NB4 (cell line): ENCODE results near the gene SUFU.
A peak's percentile ranks its signal among the peaks of the same experiment; 100 is the strongest.

Experiments used
- DNase-seq: peaks from one replicate; pipeline ENCODE4 v3.0.0; 2010; ENCODE audit warnings: low read depth
- H3K4me3 ChIP-seq: one replicate; pipeline ENCODE4 v1.5.1; 2011; ENCODE audit warnings: mild to moderate bottlenecking, low read depth, low read length, moderate library complexity
- MYC ChIP-seq: IDR thresholded peaks from 2 replicates; pipeline ENCODE4 v1.6.1; 2011; ENCODE audit warnings: low read depth, low read length
- POLR2A ChIP-seq: IDR thresholded peaks from 2 replicates; pipeline ENCODE4 v1.6.1; 2011; ENCODE audit warnings: mild to moderate bottlenecking; ENCODE audit not compliant: insufficient read length; ENCODE audit errors: extremely low read depth
- TF ChIP-seq, protein P1 (sequence below): IDR thresholded peaks from one replicate; pipeline ENCODE4 v1.5.1; 2012; ENCODE audit warnings: low read depth, low read length
- TF ChIP-seq, protein P2 (sequence below): IDR thresholded peaks from 2 replicates; pipeline ENCODE4 v1.6.1; 2011; ENCODE audit warnings: low read depth, low read length

Gene SUFU

DNA sequence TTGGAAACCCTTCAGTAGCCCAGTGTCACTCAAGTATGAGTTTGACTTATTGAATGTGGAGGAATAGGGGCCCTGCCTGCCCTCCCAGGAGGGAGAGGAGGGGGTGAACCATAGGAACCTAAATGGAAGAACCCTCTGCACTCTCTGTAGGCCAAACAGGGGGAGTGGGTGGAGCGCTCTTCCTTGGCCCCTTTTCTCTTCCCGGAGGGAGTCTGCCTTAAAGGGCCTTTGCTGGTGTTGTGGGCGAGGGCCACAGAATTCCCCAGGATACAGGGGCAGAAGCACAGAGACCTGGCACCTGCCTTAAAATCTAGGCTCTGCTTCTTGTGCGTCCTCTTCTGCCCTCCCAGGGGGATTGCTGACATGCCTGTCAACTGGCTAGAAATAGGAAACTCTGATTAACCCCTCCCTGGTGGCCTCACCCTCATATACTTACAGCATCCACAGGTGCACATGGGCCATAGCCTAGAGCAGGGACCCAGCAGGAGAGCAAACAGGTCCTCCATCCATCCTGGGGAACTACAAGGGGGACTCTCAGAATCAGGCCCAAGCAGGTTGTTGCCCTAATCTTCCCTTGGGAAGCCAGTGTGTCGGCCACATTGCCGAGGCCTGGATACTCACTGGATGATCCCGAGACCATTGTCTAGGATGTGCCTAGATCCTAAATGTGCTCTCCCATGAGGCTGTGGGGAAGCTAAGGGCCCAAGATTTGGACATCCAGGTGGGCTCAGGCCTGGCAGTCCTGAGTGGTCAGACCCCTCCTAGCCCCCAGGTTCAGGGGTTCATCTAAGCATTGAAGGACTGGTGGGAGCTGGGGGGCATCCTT lies 143.9 kb downstream of the SUFU start:
- no peak for TF ChIP-seq POLR2A
- TF ChIP-seq, protein P1, sequence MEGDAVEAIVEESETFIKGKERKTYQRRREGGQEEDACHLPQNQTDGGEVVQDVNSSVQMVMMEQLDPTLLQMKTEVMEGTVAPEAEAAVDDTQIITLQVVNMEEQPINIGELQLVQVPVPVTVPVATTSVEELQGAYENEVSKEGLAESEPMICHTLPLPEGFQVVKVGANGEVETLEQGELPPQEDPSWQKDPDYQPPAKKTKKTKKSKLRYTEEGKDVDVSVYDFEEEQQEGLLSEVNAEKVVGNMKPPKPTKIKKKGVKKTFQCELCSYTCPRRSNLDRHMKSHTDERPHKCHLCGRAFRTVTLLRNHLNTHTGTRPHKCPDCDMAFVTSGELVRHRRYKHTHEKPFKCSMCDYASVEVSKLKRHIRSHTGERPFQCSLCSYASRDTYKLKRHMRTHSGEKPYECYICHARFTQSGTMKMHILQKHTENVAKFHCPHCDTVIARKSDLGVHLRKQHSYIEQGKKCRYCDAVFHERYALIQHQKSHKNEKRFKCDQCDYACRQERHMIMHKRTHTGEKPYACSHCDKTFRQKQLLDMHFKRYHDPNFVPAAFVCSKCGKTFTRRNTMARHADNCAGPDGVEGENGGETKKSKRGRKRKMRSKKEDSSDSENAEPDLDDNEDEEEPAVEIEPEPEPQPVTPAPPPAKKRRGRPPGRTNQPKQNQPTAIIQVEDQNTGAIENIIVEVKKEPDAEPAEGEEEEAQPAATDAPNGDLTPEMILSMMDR, result no peak
- no peak for TF ChIP-seq MYC
- TF ChIP-seq, protein P2, sequence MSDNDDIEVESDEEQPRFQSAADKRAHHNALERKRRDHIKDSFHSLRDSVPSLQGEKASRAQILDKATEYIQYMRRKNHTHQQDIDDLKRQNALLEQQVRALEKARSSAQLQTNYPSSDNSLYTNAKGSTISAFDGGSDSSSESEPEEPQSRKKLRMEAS, result no peak
- peak overlapping the region; percentile 96 for H3K4me3 ChIP-seq
- peak; percentile 51 for DNase-seq

DNA sequence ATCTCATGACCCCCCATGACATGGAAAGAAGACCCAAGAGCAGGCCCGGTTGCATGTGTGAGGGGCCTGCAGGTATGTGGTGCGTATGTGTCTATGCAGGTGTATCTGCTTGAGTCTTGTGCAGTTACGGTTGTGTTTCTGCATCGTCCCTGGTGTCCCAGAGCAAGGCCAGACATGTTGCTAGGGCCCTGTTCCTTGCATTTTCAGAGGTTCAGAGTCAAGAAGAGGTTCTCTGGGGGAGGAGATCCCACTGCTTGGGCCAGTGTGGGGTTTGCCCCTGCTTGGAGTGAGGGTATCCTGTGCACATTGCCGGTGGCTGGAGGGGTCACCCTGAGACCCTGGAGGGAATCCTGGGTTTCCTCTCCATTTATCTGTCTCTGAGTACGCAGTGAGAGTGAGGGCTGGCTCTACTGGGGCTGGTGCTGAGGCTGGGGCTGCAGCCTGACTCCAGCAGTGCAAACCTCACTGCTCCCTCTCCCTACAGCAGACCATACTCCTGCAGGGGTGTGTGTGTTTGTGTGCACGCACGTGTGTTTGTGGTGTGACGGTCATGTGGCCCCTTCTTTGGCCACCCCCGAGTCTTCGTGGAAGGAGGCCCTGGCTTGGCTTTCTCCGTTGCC lies 144.6 kb downstream of the SUFU start:
- H3K4me3 ChIP-seq, result peak overlapping the region; percentile 14
- DNase-seq, result no peak
- TF ChIP-seq, protein P2, result no peak
- TF ChIP-seq MYC (no peak), POLR2A (no peak)
- TF ChIP-seq, protein P1, result no peak

DNA sequence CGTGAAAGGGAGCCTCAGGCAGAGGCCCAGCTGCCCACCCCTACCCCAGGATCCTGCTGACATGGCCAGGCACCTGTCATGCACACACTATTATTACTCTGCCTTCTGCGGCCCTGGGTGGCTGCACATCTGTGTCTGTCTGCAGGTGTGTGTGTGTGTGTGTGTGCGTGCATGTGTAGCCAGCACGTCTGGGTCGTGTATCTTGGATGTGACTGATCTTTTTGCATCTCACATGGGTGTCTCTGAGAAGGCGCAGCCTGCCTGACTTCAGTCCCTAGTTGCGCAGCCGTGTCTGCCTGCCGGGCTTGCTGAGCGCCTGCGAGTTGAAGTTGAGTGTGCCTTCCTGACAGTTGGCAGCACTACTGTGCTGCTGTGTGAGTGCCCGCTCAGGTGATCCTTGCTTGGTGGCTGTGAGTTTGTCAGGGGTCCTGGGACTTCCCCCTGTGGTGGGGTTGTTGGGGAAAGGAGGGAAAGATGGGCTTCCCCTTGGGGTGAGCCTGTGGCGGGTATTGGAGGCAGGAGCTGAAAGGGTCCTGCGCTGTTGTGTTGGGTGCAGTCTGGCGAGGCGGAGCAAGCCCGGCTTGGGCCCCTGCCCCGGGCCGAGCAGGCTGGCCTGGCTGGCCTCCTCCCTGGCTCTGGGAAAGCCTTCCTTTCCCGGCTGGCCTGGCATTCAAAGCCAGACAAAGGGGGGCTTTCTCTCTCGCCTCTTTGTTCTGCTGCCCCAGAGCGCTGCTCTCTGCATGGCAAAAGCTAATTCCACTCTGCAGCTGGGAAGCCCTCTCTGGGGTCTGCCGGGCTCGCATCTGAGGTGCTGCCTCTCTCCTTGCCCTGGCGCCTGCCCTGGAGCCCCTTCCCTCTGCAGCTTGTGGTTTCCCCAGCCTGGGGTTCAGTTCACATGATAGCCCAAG lies 145.4 kb downstream of the SUFU start:
- peak overlapping the region; percentile 14 for H3K4me3 ChIP-seq
- TF ChIP-seq, protein P1, result no peak
- TF ChIP-seq POLR2A, result no peak
- no peak for TF ChIP-seq MYC
- TF ChIP-seq, protein P2, result no peak
- no peak for DNase-seq

DNA sequence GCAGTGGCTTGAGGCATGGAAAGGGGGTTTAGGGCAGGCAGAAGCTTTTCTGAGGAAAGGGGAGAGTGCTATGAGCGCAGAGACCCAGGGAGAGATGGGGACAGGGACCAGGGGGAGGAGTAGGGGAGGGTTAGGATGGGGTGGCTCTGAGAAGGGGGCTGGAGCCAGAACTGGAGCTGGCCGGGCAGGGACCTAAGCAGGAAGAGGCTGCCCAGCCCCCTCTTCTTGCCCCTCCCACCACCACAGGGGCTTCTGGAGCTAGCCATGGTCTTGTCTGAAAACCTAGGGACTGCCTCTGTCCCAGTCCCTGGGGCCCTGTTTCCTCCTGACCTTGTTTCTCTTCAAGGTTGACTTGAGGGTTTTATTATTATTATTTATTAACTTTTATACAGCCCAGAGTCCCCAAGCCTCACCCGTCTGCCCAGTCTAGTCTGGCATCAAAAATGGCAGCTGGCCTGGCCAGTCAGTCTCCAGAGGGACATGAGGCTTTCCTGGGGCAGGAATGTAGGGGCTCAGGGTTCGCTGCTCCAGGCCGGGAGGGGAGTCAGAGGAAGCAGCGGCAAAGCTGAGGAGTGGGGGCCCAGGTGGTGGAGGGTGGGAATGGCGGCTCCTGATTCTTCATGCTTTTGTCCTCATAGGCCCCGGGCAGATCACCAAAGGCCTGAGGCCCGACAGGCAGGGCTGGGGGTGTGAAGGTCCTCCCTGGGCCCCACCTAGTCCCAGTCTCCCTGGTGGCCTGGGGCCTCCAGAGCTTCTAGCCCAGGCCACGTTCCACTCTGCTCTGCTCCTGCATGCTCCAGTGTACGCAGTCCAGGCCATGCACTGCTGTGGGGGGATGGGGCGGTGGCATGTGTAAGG lies 146.3 kb downstream of the SUFU start:
- no peak for DNase-seq
- H3K4me3 ChIP-seq, result no peak overlapping the region
- TF ChIP-seq MYC, result no peak
- TF ChIP-seq, protein P1, result no peak
- TF ChIP-seq POLR2A, result no peak
- TF ChIP-seq, protein P2, result no peak
